GM21367 (cell line): ENCODE measurements around the gene BRD3OS.

ENCODE experiments used
- ATAC-seq: cut with Tn5 transposase; IDR thresholded peaks from one replicate; pipeline ENCODE4 v1.9.1; 2021; ENCODE audit not compliant: unreplicated experiment

Gene BRD3OS, protein sequence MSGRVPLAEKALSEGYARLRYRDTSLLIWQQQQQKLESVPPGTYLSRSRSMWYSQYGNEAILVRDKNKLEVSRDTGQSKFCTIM

DNA sequence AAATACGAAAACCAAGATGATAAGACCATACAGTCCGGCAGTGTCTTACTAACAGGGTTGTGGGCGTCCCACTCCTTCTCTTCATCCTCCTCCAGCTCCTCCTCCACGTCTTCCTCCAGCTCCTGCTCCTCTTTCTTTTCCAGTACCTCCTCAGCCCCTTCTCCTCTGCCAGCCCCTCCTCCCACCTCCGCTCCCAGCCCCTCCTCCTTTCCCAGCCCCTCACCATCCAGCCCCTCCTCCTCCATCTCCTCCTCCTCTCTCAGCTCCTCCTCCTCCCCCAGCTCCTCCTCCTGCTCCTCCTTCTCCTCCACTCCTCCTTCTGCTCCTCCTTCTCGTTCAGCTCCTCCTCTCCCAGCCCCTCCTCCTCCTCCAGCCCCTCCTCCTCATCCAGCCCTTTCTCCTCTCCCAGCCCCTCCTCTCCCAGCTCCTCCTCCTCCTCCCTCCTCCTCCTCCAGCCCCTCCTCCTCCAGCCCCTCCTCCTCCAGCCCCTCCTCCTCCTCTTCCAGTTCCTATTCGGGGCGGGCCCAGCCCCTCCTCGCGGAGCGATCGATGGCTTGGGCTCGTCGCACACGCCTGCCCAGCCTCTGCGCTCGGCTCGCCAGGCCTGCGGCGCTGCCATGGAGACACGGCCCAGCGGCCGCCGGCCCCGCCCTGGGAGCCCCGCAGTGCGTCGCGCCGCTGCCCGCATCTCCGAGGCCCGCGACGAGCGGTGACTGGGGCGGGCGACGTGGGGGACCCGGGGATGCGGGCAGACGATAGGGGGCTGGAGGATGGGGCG, at the start of gene BRD3OS:
BRD3OS (plus strand) TSS at position 654 of the 778 bp plus-strand sequence. CDS start 1,267 bp downstream, outside the sequence.
- ATAC-seq: peak; percentile 75

DNA sequence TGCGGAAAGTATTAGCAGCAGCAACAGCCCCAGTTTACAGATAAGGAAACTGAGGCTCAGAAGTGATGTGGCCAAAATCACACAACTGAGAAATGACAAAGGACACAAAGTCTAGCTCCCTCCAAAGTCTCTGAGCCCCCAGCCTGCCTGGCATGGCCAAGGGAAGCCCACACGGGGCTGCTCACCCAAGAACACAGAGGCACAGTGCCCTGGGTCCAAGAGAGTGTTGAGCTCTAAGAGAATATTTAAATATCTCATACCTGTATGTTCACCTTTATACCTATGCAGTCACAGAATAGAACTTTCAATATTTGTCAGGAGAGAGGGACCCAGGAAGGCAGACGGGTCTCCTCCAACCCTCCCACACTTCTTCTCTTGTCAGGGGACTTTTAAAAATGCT, 49.8 kb upstream of the BRD3OS start:
- no peak for ATAC-seq

DNA sequence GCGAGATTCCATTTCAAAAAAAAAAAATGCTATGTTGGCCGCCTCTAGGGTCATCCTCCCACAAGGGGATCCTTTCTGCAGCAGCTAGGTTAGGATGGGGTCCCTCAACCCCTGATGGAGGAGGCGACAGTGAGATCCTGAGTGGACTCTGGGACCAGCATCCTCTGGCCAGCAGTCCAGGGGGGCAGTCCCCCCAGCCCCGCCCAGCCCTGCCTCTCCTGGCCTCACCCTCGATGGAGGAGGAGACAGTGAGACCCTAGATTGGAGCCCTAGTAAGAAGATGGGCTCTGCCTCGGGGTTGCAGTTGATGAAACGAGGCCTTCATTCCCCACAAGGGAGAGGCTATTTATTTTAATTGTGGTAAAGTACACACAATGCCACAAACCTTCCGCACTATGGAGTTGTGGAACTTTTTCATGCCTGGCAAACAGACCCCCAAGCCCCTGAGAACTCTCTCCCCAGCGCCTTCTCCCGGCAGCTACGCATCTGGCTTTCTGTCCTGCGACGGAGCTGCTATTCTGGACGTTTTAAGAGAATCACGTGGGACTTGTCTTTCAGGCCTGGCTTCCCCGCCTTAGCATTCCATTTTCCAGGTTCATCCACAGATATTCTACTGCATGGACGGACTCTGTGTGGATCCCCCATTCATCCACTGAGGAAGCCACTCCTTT, 49.0 kb upstream of the BRD3OS start:
- ATAC-seq: no peak

DNA sequence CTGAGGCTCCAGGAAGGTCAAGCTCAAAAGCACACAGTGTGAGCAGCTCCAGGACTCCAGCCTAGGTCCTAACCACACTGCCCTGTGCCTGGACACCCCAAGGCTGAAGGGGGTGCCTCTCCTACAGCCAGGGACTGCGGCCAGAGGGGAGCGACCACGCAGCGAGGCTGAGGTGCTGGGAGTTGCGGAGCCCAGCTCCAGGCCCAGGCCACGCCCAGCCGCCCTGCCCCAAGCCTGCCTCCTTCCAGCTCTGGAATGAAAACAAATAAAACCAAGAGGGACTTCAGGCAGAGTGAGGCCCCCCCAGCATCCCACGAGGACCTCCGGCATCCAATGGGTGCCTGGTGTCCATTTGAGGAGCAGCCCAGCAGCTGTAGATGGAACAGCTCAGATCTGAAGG, 48.4 kb upstream of the BRD3OS start:
- no peak for ATAC-seq

DNA sequence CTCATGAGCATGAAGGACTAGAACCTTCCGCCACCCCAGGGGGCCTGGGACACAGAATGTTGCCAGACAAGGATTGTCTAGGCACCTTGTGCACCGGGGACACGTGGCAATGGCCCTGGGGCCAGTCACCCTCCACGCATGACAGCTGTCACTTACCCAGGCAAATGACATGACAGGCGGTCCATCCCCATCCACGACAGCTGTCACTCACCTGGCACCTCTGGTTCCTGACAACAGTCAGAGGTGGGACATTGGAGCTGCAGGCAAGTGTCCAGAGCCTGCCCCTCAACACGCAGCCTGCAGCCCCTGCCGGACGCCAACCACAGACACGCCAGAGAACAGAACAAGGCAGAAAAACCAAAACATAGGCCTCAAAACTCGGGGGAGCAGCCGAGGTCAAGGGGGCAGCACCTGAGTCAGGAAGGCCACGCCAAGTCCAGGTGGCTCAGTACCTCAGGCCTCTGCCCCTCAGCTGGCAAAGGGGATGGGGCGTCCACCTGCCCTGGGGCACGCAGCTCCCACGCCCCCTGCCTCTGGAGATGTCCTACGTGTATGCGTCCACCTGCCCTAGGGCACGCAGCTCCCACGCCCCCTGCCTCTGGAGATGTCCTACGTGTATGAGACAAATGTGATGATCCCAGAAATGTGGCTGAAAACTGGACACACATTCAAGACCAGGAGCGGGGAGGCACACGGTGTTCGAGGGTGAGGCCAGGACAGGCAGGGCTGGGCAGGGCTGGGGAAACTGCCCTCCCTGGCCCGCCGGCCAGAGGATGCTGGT, 47.7 kb upstream of the BRD3OS start:
- ATAC-seq: no peak

DNA sequence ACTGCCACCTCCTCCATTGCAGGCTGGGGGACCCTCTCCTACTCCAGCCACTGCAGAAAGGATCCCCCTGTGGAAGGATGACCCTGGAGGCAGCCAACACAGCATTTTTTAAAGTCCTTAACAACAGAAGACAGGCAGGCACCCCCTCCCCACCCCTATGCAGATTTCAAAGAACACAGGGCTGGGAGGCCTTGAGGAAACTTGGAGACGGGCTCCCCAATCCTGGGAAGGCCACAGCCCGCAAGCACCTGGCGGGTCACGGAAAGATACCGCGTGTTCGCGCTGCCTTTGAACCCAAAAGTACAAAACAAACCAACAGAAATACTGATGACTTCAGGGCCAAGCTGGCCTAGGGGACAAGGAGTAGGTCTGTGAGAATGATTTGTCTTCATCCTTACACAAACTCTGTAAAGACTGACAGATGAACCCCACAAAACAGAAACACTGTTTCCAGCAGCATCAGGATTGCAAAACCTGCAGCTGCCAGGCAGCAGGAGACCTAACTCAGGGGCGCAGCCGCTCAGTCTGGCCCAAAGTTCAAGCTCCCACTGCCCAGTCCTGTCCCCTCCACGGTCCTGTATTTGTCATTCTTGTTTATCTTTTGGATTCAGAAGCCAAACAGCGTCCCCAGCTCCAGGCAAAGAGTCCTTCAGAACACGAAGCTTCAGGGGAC, 46.9 kb upstream of the BRD3OS start:
- no peak for ATAC-seq

DNA sequence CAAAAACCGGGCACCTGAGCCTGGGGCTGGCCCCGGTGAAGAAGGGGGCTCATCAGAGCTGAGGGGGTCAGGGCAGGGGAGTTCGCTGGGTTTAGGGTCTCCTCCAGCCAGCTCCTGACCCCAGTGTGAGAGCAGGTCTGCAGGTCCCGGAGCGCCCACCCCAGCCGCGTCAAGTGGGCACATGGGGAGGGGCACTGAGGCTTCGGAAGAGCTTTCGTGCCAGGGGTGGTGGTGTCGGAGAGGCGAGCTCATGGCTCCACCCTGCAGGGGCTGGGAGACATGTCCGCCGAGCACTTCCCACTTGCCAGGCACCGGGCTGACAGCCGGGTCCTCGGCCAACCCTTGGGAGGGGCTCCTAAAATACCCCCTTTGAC, 46.4 kb upstream of the BRD3OS start:
- ATAC-seq: no peak

DNA sequence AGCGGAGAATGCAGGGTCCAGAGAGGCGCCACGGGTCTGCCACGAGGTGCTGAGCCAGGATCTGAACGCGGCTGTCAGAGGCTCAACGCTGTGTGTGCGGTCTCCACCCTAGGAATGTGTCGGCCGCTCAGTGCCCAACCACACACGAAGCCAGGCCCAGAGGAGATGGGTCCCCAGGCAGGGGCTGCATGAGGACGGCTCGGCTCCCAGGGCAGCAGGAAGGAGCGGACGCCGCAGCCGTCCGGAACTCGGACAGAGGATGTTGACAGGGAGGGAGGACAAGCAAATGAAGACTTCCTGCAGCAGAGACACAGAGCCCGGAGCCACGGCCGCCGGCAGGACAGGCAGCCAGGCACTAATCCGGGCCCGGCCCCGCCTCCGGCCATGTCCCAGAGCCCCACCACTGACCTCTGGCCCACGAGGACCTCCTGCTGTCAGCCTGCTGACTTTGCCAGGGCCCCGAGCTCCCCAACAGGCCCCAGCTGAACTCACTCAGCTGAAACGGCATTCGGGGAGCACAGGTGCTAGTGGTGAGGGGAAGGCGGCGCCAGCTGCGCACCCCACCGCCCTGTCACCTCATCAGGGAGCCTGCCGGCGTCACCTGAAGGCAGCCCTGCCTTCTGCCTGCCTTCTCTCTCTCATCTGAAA, 45.9 kb upstream of the BRD3OS start:
- no peak for ATAC-seq

DNA sequence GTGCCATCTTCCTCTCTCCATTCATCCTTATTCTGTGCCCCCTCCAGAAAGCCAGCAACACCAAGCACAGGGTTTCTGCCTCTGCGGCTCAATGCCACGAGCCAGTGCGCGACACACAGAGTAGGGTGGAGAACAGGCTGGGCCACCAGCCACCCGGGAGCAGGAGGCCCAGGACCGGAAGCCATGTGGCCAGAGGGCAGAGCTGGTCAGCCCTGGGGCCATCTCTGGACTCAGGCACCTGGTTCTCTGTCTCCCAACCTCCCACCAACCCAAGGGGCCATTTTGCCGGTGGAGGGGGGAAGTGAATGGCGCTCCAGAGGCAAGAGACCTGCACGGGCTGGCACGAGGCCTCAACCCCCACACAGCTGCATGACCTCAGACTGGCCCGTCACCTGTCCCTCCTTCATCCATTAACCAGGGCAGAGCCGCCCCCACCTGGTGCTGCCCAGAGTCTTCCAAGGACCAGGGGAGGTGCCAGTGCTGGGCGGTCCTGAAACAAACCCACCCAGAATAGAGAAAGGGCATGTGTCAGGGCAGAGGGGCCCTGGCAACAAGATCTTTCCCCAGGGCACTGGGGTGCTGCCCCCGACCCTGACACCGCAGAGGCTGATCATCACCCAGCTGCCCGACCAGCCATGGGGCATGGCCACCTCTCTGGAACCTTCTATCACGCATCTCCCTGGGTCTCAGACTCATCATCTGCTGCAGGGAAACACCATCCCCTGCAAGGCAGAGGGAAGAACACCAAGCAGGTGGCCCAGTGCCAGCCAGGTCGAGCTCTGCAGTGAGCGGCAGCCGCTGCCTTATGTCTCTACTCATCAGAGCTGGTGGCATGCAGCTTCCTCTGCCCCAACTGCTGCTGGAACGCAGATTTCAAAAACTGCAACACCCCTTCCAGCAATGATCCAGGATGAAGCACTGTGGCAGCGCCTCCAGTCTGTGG, 45.1 kb upstream of the BRD3OS start:
- no peak for ATAC-seq

DNA sequence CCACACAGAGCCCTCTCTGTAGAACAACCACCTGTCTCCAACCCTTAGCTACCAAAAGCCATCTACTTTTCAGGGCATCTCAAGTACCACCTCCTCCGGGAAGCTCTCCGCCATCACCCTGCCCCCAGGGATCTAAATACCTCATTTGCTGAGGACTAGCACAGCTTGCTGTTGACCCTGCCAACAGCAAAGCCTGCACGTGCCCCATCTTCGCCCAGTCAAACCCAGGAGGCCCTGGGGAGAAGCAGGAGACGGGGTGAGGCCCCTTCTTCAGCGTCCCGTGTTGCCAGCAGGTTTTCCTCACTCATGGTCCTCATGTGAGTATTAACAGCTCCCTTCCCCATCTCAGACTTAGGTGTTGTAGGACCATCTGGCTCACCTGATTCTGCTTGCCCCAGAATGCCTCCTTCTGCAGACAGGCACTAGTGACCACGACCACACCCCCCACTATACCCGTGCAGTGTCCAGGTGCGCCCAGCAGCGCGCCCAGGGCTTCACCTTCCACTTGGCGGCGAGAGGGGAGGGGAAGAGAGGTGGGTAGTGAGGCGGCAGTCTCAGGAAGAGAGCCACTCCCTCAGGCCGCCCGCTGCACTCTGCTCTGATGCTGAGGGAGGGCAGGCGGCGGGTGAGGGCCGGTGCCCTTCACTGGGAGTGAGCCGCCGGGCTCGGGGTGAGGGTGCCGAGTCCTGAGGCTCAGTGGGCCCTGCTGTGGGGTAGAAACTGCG, 44.3 kb upstream of the BRD3OS start:
- no peak for ATAC-seq

DNA sequence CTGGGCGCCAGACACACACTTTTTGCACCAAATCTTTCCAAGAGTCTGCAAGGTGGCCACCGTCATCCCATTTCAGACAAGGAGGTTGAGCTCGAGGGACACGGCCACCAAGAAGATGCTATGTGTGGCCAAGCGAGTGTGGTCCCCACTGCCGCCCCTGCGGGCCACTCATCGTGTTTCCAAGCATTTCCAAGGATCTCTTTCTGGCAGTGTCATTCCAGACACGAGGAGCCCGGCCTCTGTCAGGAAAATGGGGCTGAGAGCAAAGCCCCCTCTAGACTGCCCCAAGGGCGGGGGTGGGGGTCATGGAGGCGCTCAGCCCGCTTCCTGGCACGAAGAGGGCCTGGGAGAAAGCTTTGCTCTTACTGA, 43.7 kb upstream of the BRD3OS start:
- no peak for ATAC-seq

DNA sequence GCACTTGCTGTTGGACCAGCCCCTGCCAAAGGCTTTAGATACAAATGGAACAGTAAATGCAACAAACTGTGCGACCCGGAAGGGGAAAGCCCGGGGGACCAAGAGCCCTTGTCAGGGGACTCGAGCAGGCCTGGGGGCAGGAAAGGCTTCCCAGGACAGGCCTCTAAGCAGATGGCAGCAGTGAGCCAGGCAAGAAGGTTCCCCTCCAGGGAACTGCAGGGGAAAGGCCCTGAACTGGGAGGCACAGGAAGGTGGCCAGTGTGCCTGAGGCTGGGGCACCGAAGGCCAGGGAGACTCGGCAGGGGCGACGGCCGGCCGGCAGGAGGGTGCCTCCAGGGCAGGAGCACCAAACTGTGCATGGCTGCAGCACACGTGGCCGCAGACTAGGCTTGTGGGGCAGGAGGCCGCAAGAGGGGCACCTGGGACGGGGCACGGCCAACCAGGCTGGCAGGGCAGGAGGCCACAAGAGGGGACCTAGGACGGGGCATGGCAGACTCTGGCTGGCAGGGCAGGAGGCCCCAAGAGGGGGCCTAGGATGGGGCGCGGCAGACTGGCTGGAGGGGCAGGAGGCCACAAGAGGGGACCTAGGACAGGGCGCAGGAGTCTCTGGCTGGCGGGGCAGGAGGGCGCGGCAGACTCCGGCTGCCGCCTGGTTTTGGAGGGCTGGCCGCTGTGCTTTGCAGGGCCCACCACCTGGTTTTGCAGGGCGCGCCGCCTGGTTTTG, 43.2 kb upstream of the BRD3OS start:
- ATAC-seq: no peak

DNA sequence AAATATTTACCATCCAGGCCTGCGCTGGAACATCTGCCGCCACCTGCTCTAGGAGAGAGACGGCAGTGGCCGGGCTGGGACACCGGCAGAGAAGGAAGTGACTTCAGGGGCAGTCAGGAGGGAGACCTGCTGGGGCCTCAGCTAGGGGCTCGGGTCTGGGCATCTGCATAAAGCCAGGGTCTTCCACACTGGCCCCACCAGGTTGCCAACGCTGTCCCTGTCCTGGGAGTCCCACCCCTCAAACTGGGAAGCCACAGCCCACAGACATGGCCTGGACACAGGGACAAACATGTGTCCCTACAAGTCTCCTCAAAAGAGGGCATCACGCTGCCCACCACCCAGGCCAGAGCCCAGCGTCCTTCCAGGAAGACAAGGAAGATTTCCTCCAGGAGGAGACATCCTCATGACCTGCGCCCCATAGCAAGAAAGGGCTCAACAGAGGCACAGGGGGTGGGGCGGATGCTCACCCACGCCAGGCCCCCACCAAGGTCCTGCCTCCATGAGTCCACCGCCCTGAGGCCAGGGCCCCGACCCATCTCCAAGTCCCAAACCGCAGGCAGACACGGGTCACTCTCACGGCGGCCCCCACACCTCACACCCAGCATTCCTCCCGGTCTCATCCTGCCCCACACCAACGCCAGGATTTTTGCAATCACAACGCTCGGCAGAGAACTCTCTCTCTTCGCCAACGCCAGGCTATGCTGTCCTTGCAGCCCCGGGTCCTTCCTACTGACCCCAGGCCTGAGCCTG, 42.1 kb upstream of the BRD3OS start:
- no peak for ATAC-seq

DNA sequence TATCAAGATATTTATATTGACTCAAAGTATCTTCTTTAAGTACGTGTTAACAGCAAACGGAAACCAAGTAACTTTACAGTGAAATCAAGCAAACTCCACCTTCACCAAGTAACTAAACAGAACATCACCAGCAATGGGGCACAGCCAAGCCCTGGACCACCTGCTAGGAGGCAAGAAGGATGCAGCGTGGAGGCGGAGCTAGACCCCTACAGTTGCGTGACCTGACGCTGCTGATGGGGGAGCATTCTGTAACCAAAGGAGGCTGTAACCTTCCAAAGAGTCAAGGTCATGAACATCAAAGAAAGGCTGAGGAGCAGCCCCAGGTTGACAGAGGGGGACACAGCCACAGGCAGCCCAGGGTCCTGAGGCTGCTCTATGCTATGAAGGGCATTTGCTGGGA, 39.2 kb upstream of the BRD3OS start:
- no peak for ATAC-seq

DNA sequence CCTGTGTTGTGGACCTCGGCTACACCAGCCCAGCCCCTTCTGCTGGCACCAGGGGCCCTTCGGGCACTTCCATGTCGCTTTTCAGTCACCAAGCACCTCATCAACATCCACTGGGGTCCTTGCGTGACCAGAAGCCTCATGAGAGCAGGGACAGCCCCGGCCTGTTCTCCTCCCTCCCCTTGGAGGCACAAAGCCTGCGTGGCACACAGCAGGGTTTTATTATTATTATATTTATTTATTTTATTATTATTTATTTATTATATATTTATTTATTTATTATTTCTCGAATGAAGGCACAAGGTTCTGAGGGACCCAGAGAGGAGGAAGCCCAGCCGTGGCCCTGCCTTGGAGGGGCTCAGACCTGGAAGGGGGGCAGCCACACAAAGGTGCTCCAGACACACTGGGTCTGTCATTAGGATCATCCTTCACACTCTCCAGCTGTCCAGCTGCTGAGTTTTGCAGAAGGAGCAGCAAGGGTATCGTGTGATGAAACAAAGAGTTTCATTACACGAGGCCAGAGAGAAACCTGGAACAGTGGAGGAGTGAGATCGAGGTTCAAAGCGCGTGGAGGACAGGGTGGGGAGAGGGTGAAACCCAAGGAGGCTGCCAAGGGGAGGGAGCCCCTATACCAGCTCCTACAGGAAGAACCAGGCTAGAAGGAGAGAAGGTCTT, 38.4 kb upstream of the BRD3OS start:
- ATAC-seq: no peak

DNA sequence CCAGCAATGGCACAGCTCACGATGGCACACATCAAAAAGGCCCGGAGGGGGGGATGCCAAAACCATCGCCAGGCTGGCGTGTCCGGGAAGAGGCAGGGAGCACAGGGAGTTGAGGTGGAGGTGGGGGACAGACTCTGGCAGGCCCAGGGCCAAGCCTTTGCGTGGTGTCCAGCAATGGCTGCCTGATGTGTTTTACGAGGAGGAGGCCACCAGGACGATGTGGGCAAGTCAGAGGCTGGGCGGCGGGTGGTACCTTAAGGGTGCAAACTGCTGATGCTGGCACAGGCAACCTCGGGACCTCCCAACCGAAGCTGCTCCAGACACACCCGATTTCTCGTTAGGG, 37.9 kb upstream of the BRD3OS start:
- no peak for ATAC-seq

DNA sequence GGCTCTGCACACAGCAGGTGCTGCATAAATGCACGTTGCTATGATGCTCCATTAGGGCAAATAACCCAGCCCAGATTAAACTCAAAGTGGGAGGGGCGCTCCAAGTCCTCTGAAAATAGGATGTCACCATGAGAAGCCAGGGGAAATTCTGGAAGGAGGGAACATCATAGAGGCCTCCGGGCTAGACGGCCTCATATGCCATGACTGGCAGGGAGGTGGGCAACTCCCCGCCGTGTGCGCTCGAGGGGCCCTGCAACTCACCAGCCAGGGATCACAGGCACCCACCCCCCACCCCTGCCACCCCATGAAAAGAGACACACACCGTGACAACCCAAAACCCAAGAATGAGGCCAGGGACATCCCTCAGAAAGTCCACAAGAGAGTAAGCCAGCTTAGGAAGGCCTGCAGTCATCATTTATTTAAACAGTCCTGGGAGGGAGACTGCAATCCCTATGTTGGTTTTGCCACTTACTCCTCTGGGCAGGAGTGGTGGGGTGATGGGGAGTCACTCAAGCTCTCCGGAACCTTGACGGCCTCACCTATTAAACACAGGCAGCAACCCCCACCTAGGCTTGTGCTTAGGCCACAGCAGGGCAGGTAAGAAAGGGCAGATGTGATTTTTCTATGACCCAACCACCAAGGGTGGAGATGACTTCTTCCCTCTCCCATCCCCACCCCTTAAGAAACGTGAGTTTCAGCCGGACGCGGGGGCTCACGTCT, 37.2 kb upstream of the BRD3OS start:
- ATAC-seq: no peak
